Fibroblast of lung (primary cell): Measurements from ENCODE around the gene ATG5. TPM values are rescaled to one million over a fixed set of nuclear protein-coding genes. Genes with fewer than 3 reads are reported as not detected.
A peak's percentile ranks its signal among the peaks of the same experiment; 100 is the strongest.

Experiments
- DNase-seq, 2 donors: peaks; one replicate each; pipeline versions ENCODE4 v3.0.0 to v3.0.0-alpha.2; 2010; ENCODE audit warnings: low read depth in 2 of 2
- H2AFZ ChIP-seq: 2 replicates; pipeline ENCODE4 v1.5.1; 2012; ENCODE audit warnings: low read length, control low read depth, inconsistent platforms
- H3K27ac ChIP-seq: 2 replicates; pipeline ENCODE4 v1.5.1; 2011; ENCODE audit warnings: low read length, control low read depth; ENCODE audit not compliant: insufficient read depth
- H3K27me3 ChIP-seq: 2 replicates; pipeline ENCODE4 v1.5.1; 2011; ENCODE audit warnings: mild to moderate bottlenecking, low read length; ENCODE audit not compliant: control insufficient read depth, insufficient read depth
- H3K36me3 ChIP-seq: 2 replicates; pipeline ENCODE4 v1.5.1; 2011; ENCODE audit warnings: low read length; ENCODE audit not compliant: control insufficient read depth, insufficient read depth
- H3K4me1 ChIP-seq: 2 replicates; pipeline ENCODE4 v1.5.1; 2011; ENCODE audit warnings: low read length; ENCODE audit not compliant: control insufficient read depth, insufficient read depth; ENCODE audit errors: extremely low read depth
- H3K4me2 ChIP-seq: 2 replicates; pipeline ENCODE4 v1.5.1; 2011; ENCODE audit warnings: low read length, control low read depth; ENCODE audit not compliant: insufficient read depth; ENCODE audit errors: extremely low read depth
- H3K4me3 ChIP-seq, 4 experiments: fragments of 200-600 bp in 1 of 4; sonication (generic) in 1 of 4; replicated peaks in 1 of 4; 2 replicates each; pipeline ENCODE4 v1.5.1; 2011 to 2016; ENCODE audit warnings: low read length in 4 of 4, low read depth in 3 of 4, mild to moderate bottlenecking in 3 of 4, control low read depth in 2 of 4, inconsistent platforms in 1 of 4, mixed read lengths in 1 of 4; ENCODE audit not compliant: insufficient read depth in 1 of 4; ENCODE audit errors: control extremely low read depth in 1 of 4
- H3K79me2 ChIP-seq: 2 replicates; pipeline ENCODE4 v1.5.1; 2012; ENCODE audit warnings: mild to moderate bottlenecking, low read length, inconsistent platforms; ENCODE audit not compliant: control insufficient read depth, insufficient read depth
- H3K9ac ChIP-seq: 2 replicates; pipeline ENCODE4 v1.5.1; 2011; ENCODE audit warnings: mild to moderate bottlenecking, low read length, control low read depth; ENCODE audit not compliant: insufficient read depth
- H3K9me3 ChIP-seq: 2 replicates; pipeline ENCODE4 v1.5.1; 2012; ENCODE audit warnings: low read depth, low read length; ENCODE audit not compliant: control insufficient read depth, insufficient read depth
- H4K20me1 ChIP-seq: 2 replicates; pipeline ENCODE4 v1.5.1; 2011; ENCODE audit warnings: low read length; ENCODE audit not compliant: control insufficient read depth, insufficient read depth; ENCODE audit errors: extremely low read depth
- CTCF ChIP-seq, 2 donors: IDR thresholded peaks in 1 of 2; conservative IDR thresholded peaks in 1 of 2; 1 replicate in 1 of 2; 2 replicates in 1 of 2; pipeline ENCODE4 v1.5.1; 2011 to 2012; ENCODE audit warnings: low read length in 2 of 2, control low read depth in 1 of 2, inconsistent platforms in 1 of 2, low read depth in 1 of 2, mild to moderate bottlenecking in 1 of 2
- EZH2 ChIP-seq: IDR thresholded peaks from 2 replicates; pipeline ENCODE4 v1.5.1; 2012; ENCODE audit warnings: low read length, control low read depth, mild to moderate bottlenecking; ENCODE audit errors: missing control alignments
- polyA plus RNA-seq, 2 donors: library from polyadenylated mRNA; depleted of rRNA in 1 of 2; stranded (reverse) in 1 of 2; unstranded in 1 of 2; fragments of >200 nt; gene quantifications; 2 replicates each; pipeline ENCODE4 v1.2.1, GENCODE V29; 2011 to 2012; ENCODE audit warnings: missing spikeins in 1 of 2
- total RNA-seq: library from RNA; depleted of rRNA; stranded (reverse); fragments of >200 nt; gene quantifications from 2 replicates; pipeline ENCODE4 v1.2.1, GENCODE V29; 2014

ATG5 gene
- total and polyA plus RNA-seq, 2 donors (not counting 1 experiment from before 2014, with no cell fraction given): 38.6 to 64.7 TPM

- H3K9me3 ChIP-seq: no peaks in the 10 kb centered on the region
- no peak overlapping the region for H3K4me3 ChIP-seq
- H4K20me1 ChIP-seq: no peaks in the 10 kb centered on the region
- no peak overlapping the region for H3K9ac ChIP-seq
- H3K27me3 ChIP-seq: no peaks in the 10 kb centered on the region
- no peak overlapping the region for H3K4me2 ChIP-seq
- no peak for DNase-seq
- no peaks in the 10 kb centered on the region for H3K36me3 ChIP-seq
- no peak overlapping the region for H3K27ac ChIP-seq
- peaks cover 4% of the 10 kb centered on the region for H3K4me1 ChIP-seq
- H2AFZ ChIP-seq: no peak overlapping the region
- H3K79me2 ChIP-seq: no peaks in the 10 kb centered on the region
- no peak for TF ChIP-seq EZH2
Measured at GRCh38 chr6:106167096-106167814, 158.3 kb downstream of the ATG5 start.

- Histone ChIP-seq H3K27ac (no peak overlapping the region), H3K4me3 (no peak overlapping the region), H4K20me1 (no peaks in the 10 kb centered on the region), H3K79me2 (no peaks in the 10 kb centered on the region), H2AFZ (no peak overlapping the region), H3K9ac (no peak overlapping the region), H3K9me3 (no peaks in the 10 kb centered on the region), H3K27me3 (no peaks in the 10 kb centered on the region), H3K36me3 (no peaks in the 10 kb centered on the region), H3K4me2 (no peak overlapping the region), H3K4me1 (peaks cover 4% of the 10 kb centered on the region)
- peak; percentile 66 to 83 for DNase-seq
- TF ChIP-seq CTCF (conservative IDR thresholded peaks at IDR 0.05 in 1 of 2, IDR thresholded peaks at IDR 0.05 in 1 of 2; ENCODE audit: low read depth in 1 of 2, low read length in 2 of 2) (no peak), EZH2 (no peak)
Measured at GRCh38 chr6:106165885-106166485, 159.6 kb downstream of the ATG5 start.

GRCh38 chr6:106163966-106164877, 161.3 kb downstream of the ATG5 start:
- DNase-seq: peak; percentile 84 to 93
- Histone ChIP-seq H4K20me1 (no peaks in the 10 kb centered on the region), H3K4me1 (peaks cover 5% of the 10 kb centered on the region), H3K4me2 (peak overlapping the region; percentile 51), H3K27me3 (no peaks in the 10 kb centered on the region), H2AFZ (peak overlapping the region; percentile 46), H3K79me2 (no peaks in the 10 kb centered on the region), H3K4me3 (peak overlapping the region in 1 of 4 experiments; percentile 23), H3K36me3 (no peaks in the 10 kb centered on the region), H3K27ac (peak overlapping the region; percentile 81), H3K9ac (no peak overlapping the region), H3K9me3 (no peaks in the 10 kb centered on the region)
- TF ChIP-seq CTCF (conservative IDR thresholded peaks at IDR 0.05 in 1 of 2, IDR thresholded peaks at IDR 0.05 in 1 of 2; ENCODE audit: low read depth in 1 of 2, low read length in 2 of 2) (no peak), EZH2 (no peak)
